K562 (cell line): ENCODE measurements around the gene CCDC27. TPM values are rescaled to one million over a fixed set of nuclear protein-coding genes. Genes with fewer than 3 reads are reported as not detected.

Source experiments
- ATAC-seq: fragments of 200-7000 bp; cut with Tn5 transposase; 3 replicates; pipeline ENCODE4 v1.9.1; 2020; ENCODE audit warnings: moderate library complexity
- BruUV-seq: library from RNA; stranded (reverse); fragments of 400-500 nt; replicated peaks from 2 replicates; lab custom pipeline; 2021; lab: Mats Ljungman, UMichigan
- CTCF ChIA-PET: fragments of 300-600 bp; formaldehyde crosslinking; extraction: SDS; loops from one replicate; lab custom pipeline; 2021; ENCODE audit warnings: low intra/inter-chr PET ratio; lab: Yijun Ruan, JAX
- POLR2A ChIA-PET: fragments of 300-600, 350-650 bp; sonication (Branson Sonifier 250); formaldehyde crosslinking; extraction: SDS; loops from one replicate; lab custom pipeline; 2021; ENCODE audit warnings: antibody characterized with exemption, inconsistent platforms; lab: Yijun Ruan, JAX
- DNase-seq, 4 experiments: peaks; one replicate each; pipeline versions ENCODE4 v3.0.0 to v3.0.0-alpha.2; 2011 to 2018; ENCODE audit warnings: low spot score in 3 of 4, mixed read lengths in 3 of 4; ENCODE audit errors: extremely low read depth in 1 of 4
- FAIRE-seq: peaks from 2 replicates; lab custom pipeline; 2011; peaks lifted over from hg19 to GRCh38; lab: Jason Lieb, UNC
- H2AFZ ChIP-seq: 2 replicates; pipeline ENCODE4 v1.6.0; 2011; ENCODE audit warnings: low read depth, low read length, control low read depth, inconsistent platforms
- H3K27ac ChIP-seq: fragments of 200-600 bp; 3 replicates; pipeline ENCODE4 v1.8.0; 2011; ENCODE audit warnings: low read depth, mild to moderate bottlenecking, control low read depth, inconsistent platforms, low read length, moderate library complexity, mixed read lengths; ENCODE audit errors: extremely low read depth
- H3K27me3 ChIP-seq, 2 experiments: fragments of 300-600 bp in 1 of 2; 2 replicates in 1 of 2; 3 replicates in 1 of 2; pipeline versions ENCODE4 v1.6.0 to v1.8.0; 2011; ENCODE audit warnings: inconsistent platforms in 2 of 2, low read length in 2 of 2, mild to moderate bottlenecking in 1 of 2, mixed read lengths in 1 of 2, moderate library complexity in 1 of 2; ENCODE audit not compliant: control insufficient read depth in 2 of 2, insufficient read depth in 2 of 2
- H3K36me3 ChIP-seq: fragments of 300-600 bp; 3 replicates; pipeline ENCODE4 v1.8.0; 2011; ENCODE audit warnings: mild to moderate bottlenecking, low read length, inconsistent platforms; ENCODE audit not compliant: control insufficient read depth, insufficient read depth
- H3K4me1 ChIP-seq, 2 experiments: fragments of 200-600 bp in 1 of 2; replicated peaks in 1 of 2; 2 replicates in 1 of 2; 3 replicates in 1 of 2; pipeline versions ENCODE4 v1.5.1 to v1.8.0; 2011; ENCODE audit warnings: inconsistent platforms in 2 of 2, low read length in 2 of 2, mild to moderate bottlenecking in 1 of 2, mixed read lengths in 1 of 2, moderate library complexity in 1 of 2; ENCODE audit not compliant: control insufficient read depth in 2 of 2, insufficient read depth in 2 of 2
- H3K4me2 ChIP-seq: 2 replicates; pipeline ENCODE4 v1.6.1; 2011; ENCODE audit warnings: low read length, control low read depth, inconsistent platforms, mixed read lengths; ENCODE audit not compliant: insufficient read depth
- H3K4me3 ChIP-seq: fragments of 200-600 bp; sonication (generic), shearing (Covaris generic); 2 replicates; pipeline ENCODE4 v1.5.1; 2016; ENCODE audit warnings: control low read depth, inconsistent platforms
- H3K79me2 ChIP-seq: fragments of 200-600 bp; 3 replicates; pipeline ENCODE4 v1.8.0; 2011; ENCODE audit warnings: low read length, inconsistent platforms; ENCODE audit not compliant: control insufficient read depth, insufficient read depth
- H3K9ac ChIP-seq, 2 experiments: 2 replicates each; pipeline versions ENCODE4 v1.6.0 to v1.6.1; 2011; ENCODE audit warnings: low read depth in 2 of 2, low read length in 2 of 2, control low read depth in 1 of 2, inconsistent platforms in 1 of 2, mild to moderate bottlenecking in 1 of 2, mixed read lengths in 1 of 2; ENCODE audit not compliant: insufficient read depth in 1 of 2
- H3K9me1 ChIP-seq: one replicate; pipeline ENCODE4 v1.6.0; 2011; ENCODE audit warnings: inconsistent platforms, mild to moderate bottlenecking, low read length, moderate library complexity; ENCODE audit not compliant: control insufficient read depth, insufficient read depth
- H3K9me3 ChIP-seq: replicated peaks from 2 replicates; pipeline ENCODE4 v1.5.1; 2011; ENCODE audit warnings: low read depth, low read length, inconsistent platforms; ENCODE audit not compliant: control insufficient read depth, insufficient read depth
- H4K20me1 ChIP-seq: replicated peaks from 2 replicates; pipeline ENCODE4 v1.6.1; 2011; ENCODE audit warnings: low read length, inconsistent platforms, mixed read lengths; ENCODE audit not compliant: control insufficient read depth, insufficient read depth
- BACH1 ChIP-seq: fragments of 200-800 bp; sonication (Bioruptor generic); IDR thresholded peaks from 2 replicates; pipeline ENCODE4 v1.6.1; 2016; ENCODE audit warnings: missing genetic modification characterization, missing compliant biosample characterization
- MCM2 ChIP-seq: fragments of 450-650 bp; IDR thresholded peaks from 2 replicates; pipeline ENCODE4 v1.6.1; 2017; ENCODE audit warnings: low read depth, mild to moderate bottlenecking
- NCOA1 ChIP-seq: fragments of 450-650 bp; IDR thresholded peaks from 2 replicates; pipeline ENCODE4 v1.6.1; 2016; ENCODE audit warnings: low read depth
- RBFOX2 ChIP-seq: fragments of 200-400 bp; formaldehyde crosslinking; IDR thresholded peaks from 2 replicates; pipeline ENCODE4 v1.6.1; 2017; ENCODE audit warnings: low read depth, mild to moderate bottlenecking, low read length, moderate library complexity
- SIX5 ChIP-seq, 2 experiments: IDR thresholded peaks; 2 replicates each; pipeline ENCODE4 v1.6.1; 2011; ENCODE audit warnings: low read length in 2 of 2, borderline replicate concordance in 1 of 2, low read depth in 1 of 2, mild to moderate bottlenecking in 1 of 2, moderate library complexity in 1 of 2; ENCODE audit not compliant: insufficient read depth in 1 of 2
- SREBF2 ChIP-seq: sonication (generic); formaldehyde crosslinking; IDR thresholded peaks from 2 replicates; pipeline ENCODE4 v1.4.0; 2020; ENCODE audit warnings: mild to moderate bottlenecking, missing genetic modification reagents
- SRSF7 ChIP-seq: fragments of 200-400 bp; formaldehyde crosslinking; optimal IDR thresholded peaks from 2 replicates; pipeline ENCODE3; 2017; ENCODE audit warnings: mild to moderate bottlenecking, low read depth, low read length
- TAF15 ChIP-seq: fragments of 200-400 bp; formaldehyde crosslinking; IDR thresholded peaks from 2 replicates; pipeline ENCODE4 v1.6.1; 2017; ENCODE audit warnings: mild to moderate bottlenecking, low read depth, low read length, moderate library complexity
- TCF15 ChIP-seq: fragments of 250-450 bp; sonication (Bioruptor Pico); IDR thresholded peaks from 2 replicates; pipeline ENCODE4 v1.8.0; 2022; ENCODE audit warnings: moderate library complexity, mild to moderate bottlenecking, inconsistent platforms
- YBX1 ChIP-seq: fragments of 450-650 bp; IDR thresholded peaks from 2 replicates; pipeline ENCODE4 v1.7.1; 2016; ENCODE audit warnings: mild to moderate bottlenecking
- ZC3H8 ChIP-seq: fragments of 450-650 bp; IDR thresholded peaks from 2 replicates; pipeline ENCODE4 v1.6.1; 2017
- ZNF445 ChIP-seq: fragments of 250-450 bp; sonication (Bioruptor Pico); IDR thresholded peaks from 2 replicates; pipeline ENCODE4 v1.4.0; 2020; ENCODE audit warnings: low read depth, mild to moderate bottlenecking, moderate library complexity
- ZNF507 ChIP-seq: conservative IDR thresholded peaks from 2 replicates; pipeline ENCODE4 v1.6.1; 2017; ENCODE audit warnings: missing genetic modification characterization, missing compliant biosample characterization
- ZNF57 ChIP-seq: fragments of 450-650 bp; formaldehyde crosslinking; IDR thresholded peaks from 2 replicates; pipeline ENCODE4 v1.4.0; 2020; ENCODE audit warnings: mild to moderate bottlenecking, moderate library complexity
- WGBS: fragments of 100-300 bp; shearing (Covaris generic); methylation state at CpG from one replicate; pipeline ENCODE4 v1.1.6; 2016; ENCODE audit warnings: low coverage, mixed read lengths; ENCODE audit not compliant: insufficient coverage; ENCODE audit errors: missing lambda C conversion rate; 5-methylcytosine and 5-hydroxymethylcytosine counted together
- in situ Hi-C: fragments of 300-500 bp; cut with MboI; formaldehyde crosslinking; loops from 4 replicates; pipeline ENCODE4 v1.15.0; 2018; ENCODE audit warnings: inconsistent platforms, mixed read lengths
- intact Hi-C: fragments of 100-400 bp; cut with micrococcal nuclease; formaldehyde crosslinking; loops from 2 replicates; pipeline ENCODE4 v1.14.2; 2022
- polyA plus RNA-seq, 8 experiments: library from polyadenylated mRNA; depleted of rRNA in 4 of 8; stranded (reverse) in 5 of 8; unstranded in 3 of 8; fragments of >200 nt; fragmentation: Nextera tagmentation in 2 of 8; fragmentation: Illumina TruSeq in 1 of 8; extraction: Ambion mirVana in 2 of 8; extraction: Trizol in 1 of 8; gene quantifications; 2 replicates each; pipeline versions ENCODE4 v1.2.1 to v1.2.3, GENCODE V29; 2011 to 2014; ENCODE audit warnings: inconsistent platforms in 1 of 8, missing spikeins in 1 of 8
- total RNA-seq, 7 experiments: library from RNA; depleted of rRNA in 6 of 7; stranded (reverse); fragments of >200 nt in 6 of 7; fragmentation: Illumina TruSeq in 2 of 7; extraction: Trizol in 2 of 7; gene quantifications; 2 replicates each; pipeline versions ENCODE4 v1.2.1 to v1.2.3, GENCODE V29; 2011 to 2021; ENCODE audit warnings: low replicate concordance in 1 of 7
- TF ChIP-seq, protein P1 (sequence below): fragments of 250-450 bp; sonication (Bioruptor Pico); IDR thresholded peaks from 2 replicates; pipeline ENCODE4 v1.4.0; 2020; ENCODE audit warnings: mild to moderate bottlenecking
- TF ChIP-seq, protein P2 (sequence below): fragments of 450-650 bp; IDR thresholded peaks from 2 replicates; pipeline ENCODE4 v1.6.1; 2014; ENCODE audit warnings: low read depth, mild to moderate bottlenecking, moderate library complexity, borderline replicate concordance

The CCDC27 gene
- total and polyA plus RNA-seq, 9 of the 15 experiments (the other 6 are each of a cell fraction or from before 2014, with no cell fraction given) = 0.01 to 0.04 TPM; not detected in 7

GRCh38 chr1:3819771-3820200 is 67.5 kb downstream of the CCDC27 start:
- Histone ChIP-seq H3K4me1 (peaks cover 7 to 38% of the 10 kb centered on the region in 2 experiments; a peak in 4 of 5 replicates), H3K79me2 (no peaks in the 10 kb centered on the region), H3K9ac (peak overlapping the region in 1 of 2 experiments; percentile 46; a peak in 1 of 4 replicates), H2AFZ (no peak overlapping the region), H3K27ac (no peak overlapping the region), H3K4me3 (no peak overlapping the region), H3K9me3 (no peaks in the 10 kb centered on the region), H3K4me2 (no peak overlapping the region), H3K27me3 (no peaks in the 10 kb centered on the region), H3K9me1 (peaks cover 7% of the 10 kb centered on the region), H3K36me3 (peaks cover 48% of the 10 kb centered on the region; the same call in 2 of the 3 replicates), H4K20me1 (no peaks in the 10 kb centered on the region)
- DNase-seq (no peak), FAIRE-seq (no peak), ATAC-seq (no peak)
- ChIA-PET POLR2A (interaction anchor here (1.6 kb wide), 1 partner anchor 9 kb away, joined by 4 read pairs; no protein-coding TSS in a partner anchor), CTCF (no interaction called here)
- in situ Hi-C loops = no loop called here
- WGBS = 65% methylated on average over 10 of the region's 10 CpGs
- intact Hi-C loops = no loop called here
- BruUV-seq = no TSS peak
- no peak for TF ChIP-seq ZNF445 (CRISPR knock-in tag)
- TF ChIP-seq ZNF57 (CRISPR knock-in tag) = no peak
- TF ChIP-seq BACH1 (tag) = no peak
- TF ChIP-seq RBFOX2 = no peak
- no peak for TF ChIP-seq SIX5 (IDR thresholded peaks at IDR 0.05; ENCODE audit: borderline replicate concordance in 1 of 2, insufficient read depth in 1 of 2, low read depth in 1 of 2, low read length in 2 of 2)
- TF ChIP-seq TAF15 = no peak
- TF ChIP-seq SREBF2 (CRISPR knock-in tag) = no peak
- no peak for TF ChIP-seq YBX1
- TF ChIP-seq SRSF7 = no peak
- TF ChIP-seq ZNF507 (tag) = no peak
- TF ChIP-seq, protein P1, sequence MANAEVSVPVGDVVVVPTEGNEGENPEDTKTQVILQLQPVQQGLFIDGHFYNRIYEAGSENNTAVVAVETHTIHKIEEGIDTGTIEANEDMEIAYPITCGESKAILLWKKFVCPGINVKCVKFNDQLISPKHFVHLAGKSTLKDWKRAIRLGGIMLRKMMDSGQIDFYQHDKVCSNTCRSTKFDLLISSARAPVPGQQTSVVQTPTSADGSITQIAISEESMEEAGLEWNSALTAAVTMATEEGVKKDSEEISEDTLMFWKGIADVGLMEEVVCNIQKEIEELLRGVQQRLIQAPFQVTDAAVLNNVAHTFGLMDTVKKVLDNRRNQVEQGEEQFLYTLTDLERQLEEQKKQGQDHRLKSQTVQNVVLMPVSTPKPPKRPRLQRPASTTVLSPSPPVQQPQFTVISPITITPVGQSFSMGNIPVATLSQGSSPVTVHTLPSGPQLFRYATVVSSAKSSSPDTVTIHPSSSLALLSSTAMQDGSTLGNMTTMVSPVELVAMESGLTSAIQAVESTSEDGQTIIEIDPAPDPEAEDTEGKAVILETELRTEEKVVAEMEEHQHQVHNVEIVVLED = no peak
- no peak for TF ChIP-seq MCM2
- TF ChIP-seq, protein P2, sequence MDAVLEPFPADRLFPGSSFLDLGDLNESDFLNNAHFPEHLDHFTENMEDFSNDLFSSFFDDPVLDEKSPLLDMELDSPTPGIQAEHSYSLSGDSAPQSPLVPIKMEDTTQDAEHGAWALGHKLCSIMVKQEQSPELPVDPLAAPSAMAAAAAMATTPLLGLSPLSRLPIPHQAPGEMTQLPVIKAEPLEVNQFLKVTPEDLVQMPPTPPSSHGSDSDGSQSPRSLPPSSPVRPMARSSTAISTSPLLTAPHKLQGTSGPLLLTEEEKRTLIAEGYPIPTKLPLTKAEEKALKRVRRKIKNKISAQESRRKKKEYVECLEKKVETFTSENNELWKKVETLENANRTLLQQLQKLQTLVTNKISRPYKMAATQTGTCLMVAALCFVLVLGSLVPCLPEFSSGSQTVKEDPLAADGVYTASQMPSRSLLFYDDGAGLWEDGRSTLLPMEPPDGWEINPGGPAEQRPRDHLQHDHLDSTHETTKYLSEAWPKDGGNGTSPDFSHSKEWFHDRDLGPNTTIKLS = no peak
- no peak for TF ChIP-seq TCF15
- TF ChIP-seq ZC3H8 = no peak
- no peak for TF ChIP-seq NCOA1
